HG03103 (cell line): Measurements from ENCODE around the gene NHSL2.

Source experiments
- ATAC-seq: cut with Tn5 transposase; IDR thresholded peaks from one replicate; pipeline ENCODE4 v1.9.1; 2021; ENCODE audit warnings: low read depth; ENCODE audit not compliant: unreplicated experiment

NHSL2 gene

DNA sequence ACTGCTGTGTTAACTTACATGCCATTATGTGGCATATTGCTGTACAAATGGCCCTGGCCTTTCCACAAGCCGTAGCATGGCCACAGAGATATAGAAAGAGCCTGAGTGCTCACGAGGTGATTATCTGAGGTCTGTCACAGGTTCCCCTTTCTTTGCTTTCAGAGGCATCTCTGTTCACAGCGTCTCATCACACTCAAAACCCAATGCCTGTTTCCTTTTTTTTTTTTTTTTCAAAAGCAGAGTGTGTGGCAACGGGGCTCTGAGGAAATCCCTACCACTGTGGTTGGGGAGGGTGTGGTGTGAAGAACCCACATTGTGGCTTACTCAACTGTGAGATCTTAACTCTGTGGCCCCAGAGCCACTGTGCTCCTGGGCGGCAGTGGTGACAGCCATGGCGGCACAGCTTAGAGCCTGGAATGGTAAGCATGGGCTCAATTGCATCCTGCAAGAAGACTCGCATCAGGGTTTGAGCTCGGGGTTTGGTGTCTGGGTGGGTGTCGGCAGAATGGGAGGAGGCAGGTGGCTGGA is 190.2 kb downstream of the NHSL2 start:
- peak; percentile 83 for ATAC-seq

DNA sequence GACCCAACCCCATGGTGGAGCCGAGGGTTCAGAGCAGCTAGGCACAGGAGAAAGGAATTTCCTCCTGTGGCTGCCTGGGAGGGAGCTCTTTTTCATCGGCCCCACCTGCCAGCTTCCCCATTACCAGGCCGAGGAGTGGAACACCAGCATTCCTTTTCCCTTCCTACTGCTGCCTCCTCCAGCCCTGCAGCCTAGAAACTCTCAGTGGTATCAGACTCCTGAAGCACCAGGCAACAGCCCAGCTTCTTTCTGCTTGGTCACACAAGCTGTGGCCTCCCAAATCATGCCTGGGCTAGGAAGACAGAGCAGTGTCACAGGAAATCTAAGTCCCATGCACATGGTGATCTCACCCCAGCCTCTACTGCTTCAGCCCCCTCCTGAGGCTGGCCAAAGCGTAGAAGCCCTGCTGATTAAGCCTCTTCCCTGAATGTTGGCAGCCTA is 191.0 kb downstream of the NHSL2 start:
- ATAC-seq = no peak

DNA sequence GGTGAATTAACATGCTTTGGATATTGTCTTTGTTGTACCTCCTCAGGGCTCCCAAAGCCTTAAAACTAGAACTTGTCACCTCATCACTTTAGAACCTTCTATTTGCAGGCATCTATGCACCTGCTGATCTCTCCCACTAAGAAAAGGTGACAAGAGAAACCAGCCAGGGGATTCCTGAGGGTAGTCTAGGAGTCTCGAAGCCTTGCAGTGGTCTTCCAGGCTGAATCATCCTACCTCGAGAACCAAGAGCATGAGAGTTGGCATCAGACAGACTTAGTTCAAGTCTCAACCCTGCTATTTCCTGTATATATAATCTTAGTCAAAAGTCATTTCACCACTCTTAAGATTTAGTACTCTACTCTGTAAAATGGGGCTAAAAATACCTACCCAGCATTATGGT is 191.5 kb downstream of the NHSL2 start:
- no peak for ATAC-seq

DNA sequence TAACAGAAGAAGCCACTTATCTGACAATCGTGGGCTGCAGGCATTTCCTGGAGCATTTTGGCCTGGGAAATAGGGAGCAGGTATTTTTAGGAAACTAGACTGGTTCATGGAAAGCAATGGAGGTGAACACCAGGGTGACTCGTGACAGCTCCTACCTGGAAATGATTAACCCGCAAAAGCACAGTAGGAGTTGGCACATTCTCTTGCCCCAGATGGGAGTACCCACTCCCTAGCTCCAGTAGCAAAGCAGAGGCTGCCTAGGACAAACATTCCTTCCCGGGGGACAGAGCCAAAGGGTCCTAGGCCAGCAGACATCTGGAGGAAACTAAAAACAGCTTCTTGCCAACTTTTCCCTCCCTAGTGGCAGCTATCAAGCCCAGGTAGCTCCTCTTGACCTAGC is 192.1 kb downstream of the NHSL2 start:
- no peak for ATAC-seq

DNA sequence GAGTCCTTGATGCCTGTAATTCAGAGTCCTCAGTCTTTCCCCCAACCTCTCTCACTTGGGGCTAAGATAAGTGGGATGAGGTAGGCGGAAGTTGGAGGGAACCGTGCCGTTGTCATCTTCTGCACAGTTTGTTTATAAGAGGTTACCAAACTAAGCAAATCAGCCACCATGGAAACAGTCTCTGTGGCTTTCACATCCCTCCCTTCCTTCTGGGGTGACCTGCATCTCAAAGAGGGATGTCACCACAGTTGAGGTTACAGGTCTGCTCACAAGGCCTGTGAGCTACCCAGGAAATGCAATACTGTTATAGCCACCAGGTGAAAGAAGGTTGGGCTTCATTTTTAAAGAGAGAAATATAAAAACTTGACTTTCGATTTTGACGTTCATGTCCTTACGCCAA is 194.8 kb downstream of the NHSL2 start:
- ATAC-seq = peak; percentile 38

DNA sequence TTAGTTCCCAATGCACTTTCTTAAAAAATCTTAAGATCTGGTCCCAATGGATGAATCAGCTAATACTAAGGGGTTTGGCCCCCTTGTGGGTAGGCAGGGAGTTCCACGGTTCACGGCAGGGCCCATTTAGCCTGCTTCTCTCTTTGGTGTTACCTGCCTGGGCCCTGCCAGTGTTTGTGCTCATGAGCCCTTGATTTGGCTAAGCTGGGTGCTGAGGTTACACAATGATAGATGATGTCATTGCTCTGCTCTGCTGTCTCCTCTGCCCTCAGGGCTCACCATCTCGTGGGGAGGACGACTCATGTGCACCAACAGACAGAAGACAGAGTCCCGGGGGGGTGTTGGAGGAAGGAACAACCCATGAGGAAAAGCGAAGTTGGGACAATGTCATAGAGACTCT is 196.7 kb downstream of the NHSL2 start:
- no peak for ATAC-seq

DNA sequence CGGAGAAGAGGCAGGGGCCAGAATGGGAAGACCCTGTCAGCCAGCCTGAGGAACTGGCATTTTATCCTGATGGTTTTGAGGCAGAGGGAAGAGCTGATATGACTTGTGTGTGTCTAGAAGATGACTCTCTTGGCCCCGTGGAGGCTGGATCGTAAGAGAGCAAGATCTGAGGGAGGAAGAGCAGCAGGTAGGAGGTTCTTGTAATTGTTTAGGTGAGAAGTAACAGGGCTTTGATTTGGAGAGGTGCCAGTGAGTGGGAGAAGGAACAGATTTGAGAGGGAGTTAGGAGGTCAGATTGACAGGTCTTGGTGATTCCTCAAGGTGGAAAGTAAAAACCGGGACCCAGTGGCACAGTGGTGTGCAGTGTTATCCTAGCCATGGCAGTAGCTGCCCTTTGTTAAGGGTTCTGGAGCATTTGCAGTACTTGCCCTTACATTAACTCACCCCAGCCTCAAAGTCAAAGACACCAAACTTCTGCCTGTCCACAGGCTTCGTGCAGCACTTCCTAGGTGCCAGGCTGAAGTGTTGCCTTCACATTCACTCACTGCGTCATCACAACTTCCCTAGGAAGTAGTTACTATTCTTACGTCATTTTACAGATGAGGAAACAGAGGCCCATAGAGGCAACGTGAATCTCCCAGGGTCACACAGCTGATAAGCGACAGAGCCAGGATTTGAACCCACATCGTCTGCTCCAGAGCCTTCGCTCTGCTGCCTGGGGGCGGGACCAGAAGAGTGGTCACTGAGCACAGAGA is 197.4 kb downstream of the NHSL2 start:
- no peak for ATAC-seq

DNA sequence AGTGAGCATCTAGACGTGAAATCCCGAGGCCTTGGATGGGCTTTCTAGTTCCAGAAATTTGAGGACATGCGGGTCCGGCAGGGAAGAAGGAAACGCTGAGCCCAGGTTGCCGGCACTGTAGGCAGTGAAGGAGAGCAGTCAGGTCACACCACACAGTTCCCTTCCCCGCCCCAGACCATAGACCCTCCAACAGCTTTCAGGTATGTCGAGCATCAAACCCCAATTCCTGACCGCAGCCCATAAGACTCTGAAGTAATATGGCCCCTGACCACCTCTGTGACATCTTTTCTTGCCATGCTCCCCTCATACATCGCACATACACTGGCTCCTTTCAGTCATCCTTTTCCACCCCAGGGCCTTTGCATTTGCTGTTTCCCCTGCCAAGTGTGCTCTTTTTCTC is 198.0 kb downstream of the NHSL2 start:
- no peak for ATAC-seq

DNA sequence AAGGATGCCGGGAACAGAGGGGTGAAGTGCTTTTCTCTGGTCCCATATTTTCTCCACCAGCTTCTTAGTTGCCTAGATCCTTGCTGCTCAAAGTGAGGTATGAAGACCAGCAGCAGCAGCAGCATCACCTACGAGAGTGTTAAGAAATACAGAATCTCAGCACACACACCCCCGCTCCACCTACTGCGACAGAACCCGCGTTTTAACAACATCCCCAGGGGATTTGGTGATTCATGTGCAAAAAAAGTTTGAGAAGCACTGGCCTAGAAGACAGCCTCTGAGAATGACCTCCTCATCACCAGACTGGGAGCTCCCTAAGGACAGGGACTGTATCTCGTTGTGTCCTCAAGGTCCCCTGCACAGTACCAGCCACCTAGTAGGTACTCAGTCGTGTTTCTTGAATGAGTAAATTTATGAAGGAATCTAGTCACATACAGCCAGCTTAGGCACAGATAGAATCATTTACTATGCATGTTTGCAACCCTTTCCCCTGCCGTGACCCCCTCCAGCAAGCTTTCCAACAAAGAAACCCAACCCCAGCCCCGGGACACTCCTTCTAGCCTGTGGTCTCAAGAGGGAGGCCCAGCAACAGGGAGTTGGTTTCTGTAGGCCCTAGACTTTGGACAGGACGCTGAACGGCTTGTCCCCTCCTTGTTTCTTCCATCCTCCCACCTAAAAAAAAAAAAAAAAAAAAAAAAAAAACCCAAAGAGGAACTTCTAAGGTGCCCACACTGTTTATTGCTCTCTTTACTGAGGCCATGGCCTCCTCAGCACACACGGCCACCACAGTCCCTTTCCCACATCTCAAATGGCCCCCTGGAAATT is 199.6 kb downstream of the NHSL2 start:
- ATAC-seq = no peak

DNA sequence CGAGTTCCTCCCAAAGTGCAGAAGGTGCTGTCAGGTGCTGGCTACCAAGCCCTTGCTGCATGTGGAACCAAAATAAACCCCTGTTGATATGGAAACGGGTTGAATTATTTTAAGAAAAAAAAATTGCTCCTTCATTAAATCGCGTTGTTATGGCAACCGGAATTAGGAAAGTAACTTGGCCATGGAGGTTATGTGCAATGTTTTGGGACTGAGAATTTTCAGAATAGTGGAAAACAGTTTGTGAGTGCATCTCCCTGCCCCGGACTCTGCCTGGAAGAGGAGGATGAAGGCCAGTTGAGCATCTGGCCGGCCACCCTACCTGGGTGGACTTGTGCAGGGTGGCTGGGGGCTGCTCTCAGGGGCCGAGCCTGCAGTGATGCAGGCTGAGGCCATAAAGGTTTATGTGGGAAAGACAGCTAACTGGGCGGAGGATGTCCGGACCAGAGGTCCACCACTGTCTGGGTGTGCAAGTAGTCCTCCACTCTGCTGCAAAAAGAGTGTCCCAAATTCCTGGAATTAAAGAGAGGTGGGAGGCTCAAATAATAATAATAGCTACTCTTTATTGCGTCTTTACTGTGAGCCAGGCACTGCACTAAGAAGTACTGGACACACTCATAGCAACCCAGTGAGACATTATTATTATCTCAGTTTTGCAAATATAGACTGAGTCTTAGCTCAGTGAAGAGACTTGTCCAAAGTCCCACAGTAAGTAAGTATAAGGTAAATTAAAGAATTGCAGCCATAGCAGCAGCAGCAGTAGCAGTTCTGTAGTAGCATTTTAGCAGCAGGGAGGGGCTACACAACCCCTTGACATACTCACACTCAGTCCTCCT is 200.4 kb downstream of the NHSL2 start:
- ATAC-seq = no peak

DNA sequence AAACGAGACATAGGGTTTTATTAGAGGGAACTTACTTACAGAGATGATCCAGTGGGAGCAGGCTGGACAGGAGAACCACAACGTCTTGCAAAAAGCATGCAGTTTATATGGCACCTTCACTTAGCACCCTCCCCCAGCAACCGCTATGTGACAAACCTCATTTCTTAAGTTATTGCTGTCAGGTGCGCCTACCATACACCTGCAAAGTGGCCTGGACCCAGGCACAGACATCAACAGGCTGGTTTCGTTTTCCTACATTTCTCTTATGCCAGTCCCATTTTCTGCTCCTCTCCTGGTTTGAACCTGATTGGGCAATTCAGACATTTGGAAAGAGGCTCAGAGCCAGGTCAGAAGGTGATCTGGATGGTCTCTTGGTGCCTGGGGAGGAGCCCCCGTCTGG is 202.8 kb downstream of the NHSL2 start:
- no peak for ATAC-seq

DNA sequence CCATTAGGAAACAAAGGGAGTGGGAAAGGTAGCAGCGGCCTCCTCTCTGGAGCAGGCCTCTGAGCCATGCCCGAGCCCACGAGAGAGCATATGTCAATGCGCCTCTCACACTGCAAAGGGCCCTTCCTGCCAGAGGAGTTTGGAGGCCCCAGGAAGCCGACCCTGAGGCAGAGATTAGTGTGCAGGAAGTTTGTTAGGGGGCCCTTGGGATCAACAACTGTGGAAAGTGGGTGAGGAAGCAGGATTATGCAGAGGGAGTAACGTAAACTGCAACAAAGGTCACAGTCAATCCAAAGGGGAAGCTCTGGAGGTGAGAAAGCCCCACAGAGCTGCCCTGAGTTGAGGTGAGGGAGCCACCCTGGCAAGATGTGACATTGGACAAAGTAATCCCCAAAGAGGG is 203.7 kb downstream of the NHSL2 start:
- no peak for ATAC-seq

DNA sequence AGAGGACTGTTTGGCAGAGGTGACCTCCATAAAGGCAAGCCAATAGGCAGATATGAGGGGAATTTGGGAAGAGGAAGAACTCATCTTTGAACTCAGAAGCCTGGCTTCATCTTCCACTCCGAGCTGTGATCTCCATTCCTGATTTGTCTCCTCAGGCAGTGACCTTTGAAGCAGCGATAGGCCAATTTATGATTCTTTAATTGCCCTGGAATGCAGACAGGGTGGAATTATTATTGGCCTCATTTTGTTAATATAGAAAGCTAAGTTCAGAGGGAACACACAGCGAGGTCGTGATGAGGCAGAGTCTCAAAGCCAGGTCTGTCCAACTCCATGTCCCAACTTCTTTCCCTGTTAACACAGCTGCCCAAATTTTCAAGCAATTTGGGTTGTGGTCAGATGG is 204.2 kb downstream of the NHSL2 start:
- no peak for ATAC-seq

DNA sequence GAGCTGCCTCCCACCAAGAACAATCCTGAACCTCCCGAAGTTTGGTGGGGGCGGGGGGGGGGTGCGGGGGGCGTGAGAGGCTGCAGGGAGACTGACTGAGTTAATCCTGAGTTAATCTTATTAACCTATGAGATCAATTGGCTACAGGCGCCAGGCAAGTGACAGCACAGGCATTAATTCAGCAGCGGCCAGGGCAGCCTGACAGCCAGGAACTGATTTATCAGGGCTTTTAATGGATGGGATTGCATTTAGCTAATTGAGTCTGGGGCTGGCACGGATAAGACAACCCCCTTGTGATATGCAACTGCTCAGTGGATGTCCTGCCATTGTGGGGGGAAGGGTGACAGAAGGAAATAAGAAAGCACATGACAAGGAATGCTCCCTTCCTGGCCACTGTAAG is 204.7 kb downstream of the NHSL2 start:
- ATAC-seq = no peak

DNA sequence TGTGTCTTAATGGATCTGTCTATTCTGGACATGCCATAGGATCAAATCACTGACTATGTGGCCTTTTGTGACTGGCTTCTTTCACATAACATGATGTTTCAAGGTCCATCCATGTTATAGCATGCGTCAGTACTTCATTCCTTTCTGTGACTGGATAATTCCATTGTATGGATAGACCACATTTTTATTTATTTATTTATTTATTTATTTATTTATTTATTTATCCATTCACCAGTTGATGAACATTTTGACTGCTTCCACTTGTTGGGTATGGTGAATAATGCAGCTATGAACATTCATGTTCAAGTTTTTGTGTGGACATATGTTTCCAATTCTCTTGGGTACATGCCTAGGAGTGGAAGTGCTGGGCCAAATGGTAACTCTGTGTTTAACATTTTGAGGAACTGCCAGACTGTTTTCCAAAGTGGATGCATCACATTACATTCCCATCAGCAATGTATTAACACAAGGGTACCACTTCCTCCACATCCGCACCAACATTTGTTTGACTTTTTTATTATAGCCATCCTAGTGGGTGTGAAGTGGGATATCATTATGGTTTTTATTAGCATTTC is 207.1 kb downstream of the NHSL2 start:
- ATAC-seq = no peak

DNA sequence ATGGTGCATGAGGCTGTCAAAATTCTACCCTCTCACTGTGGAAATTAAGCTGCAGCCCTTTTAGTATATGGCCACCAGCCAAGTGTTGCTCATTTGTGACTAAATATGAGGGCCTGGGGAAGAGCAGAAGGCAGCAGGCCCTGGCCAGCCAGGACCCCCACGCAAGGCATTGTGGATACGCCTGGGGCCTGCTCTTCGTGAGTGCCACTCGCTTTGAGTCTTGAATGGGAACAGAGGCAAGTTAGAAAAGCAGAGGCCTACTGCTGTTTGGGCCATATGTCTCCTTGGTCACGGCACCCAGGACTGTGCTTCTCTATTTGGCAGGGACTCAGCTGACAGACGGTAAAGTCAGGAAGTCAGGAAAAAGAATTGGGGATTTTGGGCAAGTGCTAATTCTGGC is 210.2 kb downstream of the NHSL2 start:
- no peak for ATAC-seq

DNA sequence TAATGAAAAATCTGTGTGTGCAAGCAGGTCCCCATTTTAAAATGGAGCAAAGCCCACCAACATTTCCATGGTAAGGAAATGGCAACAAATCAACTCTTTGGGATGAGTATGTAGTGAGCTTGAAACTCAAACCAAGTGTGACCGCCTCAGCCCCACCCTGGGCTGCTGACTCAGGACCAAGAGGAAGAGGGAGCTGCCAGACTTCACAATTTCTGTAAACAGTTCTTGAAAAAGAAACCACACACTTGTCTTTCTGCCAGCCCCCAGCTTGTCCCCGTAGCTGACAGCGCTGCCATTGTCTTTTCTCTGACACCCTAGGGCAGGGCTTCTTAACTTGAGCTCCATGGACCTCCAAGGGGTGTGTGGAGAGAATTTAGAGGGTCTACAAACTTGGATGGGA is 210.7 kb downstream of the NHSL2 start:
- peak; percentile 56 for ATAC-seq

DNA sequence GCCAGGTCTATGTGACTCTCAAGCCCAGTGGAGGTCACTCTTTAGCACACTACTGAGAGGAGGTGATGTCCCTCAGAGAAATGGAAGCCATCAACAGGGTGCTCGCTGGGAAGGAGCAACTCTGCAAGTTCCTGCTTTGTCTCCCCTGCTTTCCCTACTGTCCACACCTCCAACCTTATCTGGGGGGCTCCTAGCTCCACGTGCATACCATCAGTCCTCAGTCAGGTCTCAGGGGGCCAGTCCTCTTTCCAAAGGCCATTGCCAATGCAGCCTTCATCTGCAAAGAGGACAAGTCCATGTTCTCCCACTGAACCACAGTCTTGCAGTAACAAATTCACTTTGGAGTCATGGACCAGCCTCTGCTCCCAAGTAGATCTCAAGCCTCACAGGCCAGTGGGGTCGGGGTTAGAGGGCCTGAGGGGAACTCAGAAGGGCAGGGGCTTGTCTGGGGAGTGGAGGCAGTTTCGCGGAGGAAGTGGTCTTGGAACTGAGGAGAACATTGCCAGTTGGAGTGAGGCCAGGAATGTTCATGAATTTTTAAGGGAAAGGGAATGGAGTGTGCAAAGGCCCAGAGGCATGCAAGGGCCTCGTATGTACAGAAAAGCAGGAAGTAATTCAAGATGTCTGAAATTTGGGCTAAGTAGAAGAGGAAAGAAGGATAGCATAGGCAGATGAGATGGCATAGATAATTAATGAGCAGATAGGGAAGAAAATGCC is 212.1 kb downstream of the NHSL2 start:
- ATAC-seq = no peak

DNA sequence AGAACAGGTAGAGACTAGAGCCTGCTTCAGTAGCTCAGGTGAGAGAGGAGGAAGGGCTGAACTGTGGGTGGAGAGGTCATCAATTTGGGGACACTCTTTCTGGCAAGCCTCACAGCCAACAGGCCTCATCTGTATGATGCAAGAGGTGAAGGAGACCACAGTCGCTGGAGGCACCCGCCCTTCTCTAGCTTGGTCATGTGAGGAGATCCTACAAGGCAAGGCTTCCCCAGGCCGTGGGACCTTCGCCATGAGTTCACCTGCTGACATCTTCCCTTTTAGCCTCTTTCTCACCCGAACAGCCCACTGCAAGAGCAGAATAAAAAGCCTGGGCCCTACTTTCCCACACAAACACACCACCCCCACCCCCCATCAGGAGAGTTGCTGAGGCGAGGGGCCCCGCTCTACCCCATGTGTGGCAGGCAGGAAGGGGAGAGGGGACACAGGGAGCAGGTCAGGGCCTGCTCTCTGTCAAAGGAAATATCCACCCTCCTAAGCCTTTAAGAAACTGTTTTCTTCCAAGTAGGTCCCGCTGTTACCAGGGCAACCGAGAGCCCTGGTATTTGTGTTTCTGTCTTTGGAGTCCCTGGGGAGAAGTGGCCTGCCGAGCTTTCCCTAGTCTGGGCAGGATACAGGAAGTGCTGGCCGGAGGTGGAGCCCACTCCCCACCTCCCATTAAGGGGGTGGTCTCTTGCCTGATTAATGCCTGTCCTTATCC is 213.0 kb downstream of the NHSL2 start:
- no peak for ATAC-seq
